Osteoblast (primary cell): Measurements from ENCODE around the gene HAGHL. TPM values are rescaled to one million over a fixed set of nuclear protein-coding genes. Genes with fewer than 3 reads are reported as not detected.

ENCODE experiments used
- DNase-seq: peaks from one replicate; pipeline ENCODE4 v3.0.0; 2011; ENCODE audit warnings: low spot score, mixed read lengths; ENCODE audit not compliant: insufficient read length; ENCODE audit errors: missing footprints
- H2AFZ ChIP-seq: 2 replicates; pipeline ENCODE4 v1.6.0; 2011; ENCODE audit warnings: mild to moderate bottlenecking, low read length
- H3K27ac ChIP-seq: 2 replicates; pipeline ENCODE4 v1.5.1; 2011; ENCODE audit warnings: mild to moderate bottlenecking, low read depth, low read length, moderate library complexity
- H3K27me3 ChIP-seq: 2 replicates; pipeline ENCODE4 v1.6.0; 2012; ENCODE audit warnings: mild to moderate bottlenecking, control low read depth, inconsistent platforms, low read length, moderate library complexity; ENCODE audit not compliant: insufficient read depth
- H3K36me3 ChIP-seq: 2 replicates; pipeline ENCODE4 v1.5.1; 2011; ENCODE audit warnings: mild to moderate bottlenecking, low read length, control low read depth, moderate library complexity; ENCODE audit not compliant: insufficient read depth
- H3K4me1 ChIP-seq: 2 replicates; pipeline ENCODE4 v1.5.1; 2011; ENCODE audit warnings: mild to moderate bottlenecking, low read length, control low read depth, moderate library complexity; ENCODE audit not compliant: insufficient read depth
- H3K4me2 ChIP-seq: 2 replicates; pipeline ENCODE4 v1.6.0; 2011; ENCODE audit warnings: mild to moderate bottlenecking, low read length; ENCODE audit not compliant: insufficient read depth
- H3K4me3 ChIP-seq: fragments of 200-600 bp; sonication (generic); 3 replicates; pipeline ENCODE4 v1.5.1; 2012; ENCODE audit warnings: mild to moderate bottlenecking, low read length, inconsistent platforms; ENCODE audit not compliant: insufficient read depth
- H3K79me2 ChIP-seq: 2 replicates; pipeline ENCODE4 v1.6.0; 2012; ENCODE audit warnings: mild to moderate bottlenecking, low read length, control low read depth, inconsistent platforms; ENCODE audit not compliant: insufficient read depth
- H3K9me3 ChIP-seq: 2 replicates; pipeline ENCODE4 v1.5.1; 2011; ENCODE audit warnings: low read depth, low read length, control low read depth
- H4K20me1 ChIP-seq: 2 replicates; pipeline ENCODE4 v1.6.0; 2012; ENCODE audit warnings: mild to moderate bottlenecking, low read length, control low read depth; ENCODE audit not compliant: insufficient read depth
- total RNA-seq: library from RNA; depleted of rRNA; stranded (reverse); fragments of >200 nt; gene quantifications from 2 replicates; pipeline ENCODE4 v1.2.3, GENCODE V29; 2012
- TF ChIP-seq, protein P1 (sequence below): IDR thresholded peaks from 2 replicates; pipeline ENCODE4 v1.5.1; 2011; ENCODE audit warnings: mild to moderate bottlenecking, low read depth, low read length, moderate library complexity; ENCODE audit errors: extremely low read depth

The HAGHL gene
- total RNA-seq, 1 donor, result 16.3 TPM

DNA sequence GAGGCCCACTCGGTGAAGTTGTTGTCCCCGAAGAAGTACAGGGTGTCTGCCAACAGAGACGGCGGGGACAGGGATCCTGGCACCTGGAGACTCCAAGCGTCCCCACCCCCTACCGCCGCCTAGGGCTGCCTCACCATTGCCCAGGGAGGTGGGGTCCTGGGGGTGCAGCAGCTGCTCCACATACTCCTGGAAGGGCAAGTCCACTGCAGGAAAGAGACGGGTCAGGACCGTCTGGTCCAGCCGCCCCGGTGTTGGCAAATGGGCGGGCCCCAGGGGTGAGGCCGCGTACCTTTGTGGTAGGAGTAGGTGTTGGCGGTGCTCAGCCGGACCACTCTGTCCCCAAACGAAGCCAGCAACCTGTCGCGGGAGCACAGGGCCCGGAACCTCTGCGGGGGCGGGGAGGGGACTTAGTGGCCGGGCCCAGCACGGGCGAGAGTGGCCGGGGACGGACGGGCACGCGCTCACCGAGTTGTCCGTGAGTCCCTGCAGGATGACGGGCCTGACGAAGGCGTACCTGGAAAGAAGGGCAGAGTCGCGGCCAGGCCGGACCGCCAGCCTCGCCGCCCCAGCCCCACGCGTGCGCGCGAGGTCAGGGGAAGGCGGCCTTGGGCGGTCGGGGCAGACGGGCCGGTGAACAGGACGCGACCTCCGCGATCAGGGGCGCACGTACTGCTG, 43.4 kb upstream of the HAGHL start:
- H3K4me3 ChIP-seq, result peak overlapping the region; percentile 76
- peak overlapping the region; percentile 86 for H3K4me2 ChIP-seq
- TF ChIP-seq, protein P1, sequence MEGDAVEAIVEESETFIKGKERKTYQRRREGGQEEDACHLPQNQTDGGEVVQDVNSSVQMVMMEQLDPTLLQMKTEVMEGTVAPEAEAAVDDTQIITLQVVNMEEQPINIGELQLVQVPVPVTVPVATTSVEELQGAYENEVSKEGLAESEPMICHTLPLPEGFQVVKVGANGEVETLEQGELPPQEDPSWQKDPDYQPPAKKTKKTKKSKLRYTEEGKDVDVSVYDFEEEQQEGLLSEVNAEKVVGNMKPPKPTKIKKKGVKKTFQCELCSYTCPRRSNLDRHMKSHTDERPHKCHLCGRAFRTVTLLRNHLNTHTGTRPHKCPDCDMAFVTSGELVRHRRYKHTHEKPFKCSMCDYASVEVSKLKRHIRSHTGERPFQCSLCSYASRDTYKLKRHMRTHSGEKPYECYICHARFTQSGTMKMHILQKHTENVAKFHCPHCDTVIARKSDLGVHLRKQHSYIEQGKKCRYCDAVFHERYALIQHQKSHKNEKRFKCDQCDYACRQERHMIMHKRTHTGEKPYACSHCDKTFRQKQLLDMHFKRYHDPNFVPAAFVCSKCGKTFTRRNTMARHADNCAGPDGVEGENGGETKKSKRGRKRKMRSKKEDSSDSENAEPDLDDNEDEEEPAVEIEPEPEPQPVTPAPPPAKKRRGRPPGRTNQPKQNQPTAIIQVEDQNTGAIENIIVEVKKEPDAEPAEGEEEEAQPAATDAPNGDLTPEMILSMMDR, result no peak
- H3K9me3 ChIP-seq, result no peaks in the 10 kb centered on the region
- H2AFZ ChIP-seq, result no peak overlapping the region
- H4K20me1 ChIP-seq, result peaks cover 34% of the 10 kb centered on the region
- H3K79me2 ChIP-seq, result peaks cover 40% of the 10 kb centered on the region
- peaks cover 23% of the 10 kb centered on the region for H3K36me3 ChIP-seq
- peaks cover 26% of the 10 kb centered on the region for H3K4me1 ChIP-seq
- DNase-seq, result no peak
- H3K27ac ChIP-seq, result no peak overlapping the region
- H3K27me3 ChIP-seq, result no peaks in the 10 kb centered on the region

DNA sequence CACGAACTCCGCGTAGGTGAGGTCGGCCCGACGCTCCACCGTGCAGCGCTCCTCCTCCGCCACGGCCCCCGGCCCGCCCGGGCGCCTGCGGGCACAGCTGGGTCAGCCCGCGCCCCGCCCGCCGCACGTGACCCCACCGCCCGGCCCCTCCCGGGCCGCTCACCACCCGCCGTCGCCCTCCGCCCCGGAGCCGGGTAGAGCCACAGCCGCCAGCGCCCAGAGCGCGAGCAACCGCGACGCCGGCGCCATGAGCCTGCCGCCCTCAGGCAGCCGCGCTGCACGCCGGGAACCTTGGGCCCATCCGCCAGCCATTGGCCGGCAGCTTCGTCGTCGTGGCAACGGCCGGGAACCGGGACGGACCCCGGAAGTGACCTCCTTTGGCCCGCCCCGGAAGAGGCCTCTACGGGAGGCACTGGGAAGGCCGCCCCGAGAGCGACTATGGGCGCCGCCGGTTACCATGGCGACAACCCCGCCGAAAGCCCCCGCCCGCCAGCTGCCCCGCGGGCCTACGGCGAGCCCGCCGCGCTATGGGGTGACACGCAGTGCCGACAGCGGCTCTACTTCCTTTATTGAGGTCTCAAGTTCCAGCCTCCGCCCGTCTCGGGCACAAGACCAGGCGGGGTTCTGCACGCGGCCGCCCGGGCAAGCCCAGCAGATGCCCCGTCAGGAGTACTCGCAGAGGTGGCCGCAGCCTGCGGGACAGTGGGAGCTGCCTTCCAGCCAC, 42.7 kb upstream of the HAGHL start, which contains the start of gene JMJD8:
TSS of gene JMJD8 (minus strand) at position 264 of the 724 bp plus-strand sequence. CDS start at position 249, 15 bp downstream.
- Histone ChIP-seq H3K9me3 (no peaks in the 10 kb centered on the region), H3K36me3 (peaks cover 23% of the 10 kb centered on the region), H3K79me2 (peaks cover 47% of the 10 kb centered on the region), H3K4me3 (peak within 1 kb of the TSS; percentile 76), H4K20me1 (peaks cover 29% of the 10 kb centered on the region), H3K27me3 (no peaks in the 10 kb centered on the region), H3K4me1 (peaks cover 26% of the 10 kb centered on the region), H3K4me2 (peak within 1 kb of the TSS; percentile 86), H3K27ac (peak within 1 kb of the TSS; percentile 65), H2AFZ (peak within 1 kb of the TSS; percentile 56)
- TF ChIP-seq, protein P1, result no peak
- DNase-seq, result peak; percentile 100

DNA sequence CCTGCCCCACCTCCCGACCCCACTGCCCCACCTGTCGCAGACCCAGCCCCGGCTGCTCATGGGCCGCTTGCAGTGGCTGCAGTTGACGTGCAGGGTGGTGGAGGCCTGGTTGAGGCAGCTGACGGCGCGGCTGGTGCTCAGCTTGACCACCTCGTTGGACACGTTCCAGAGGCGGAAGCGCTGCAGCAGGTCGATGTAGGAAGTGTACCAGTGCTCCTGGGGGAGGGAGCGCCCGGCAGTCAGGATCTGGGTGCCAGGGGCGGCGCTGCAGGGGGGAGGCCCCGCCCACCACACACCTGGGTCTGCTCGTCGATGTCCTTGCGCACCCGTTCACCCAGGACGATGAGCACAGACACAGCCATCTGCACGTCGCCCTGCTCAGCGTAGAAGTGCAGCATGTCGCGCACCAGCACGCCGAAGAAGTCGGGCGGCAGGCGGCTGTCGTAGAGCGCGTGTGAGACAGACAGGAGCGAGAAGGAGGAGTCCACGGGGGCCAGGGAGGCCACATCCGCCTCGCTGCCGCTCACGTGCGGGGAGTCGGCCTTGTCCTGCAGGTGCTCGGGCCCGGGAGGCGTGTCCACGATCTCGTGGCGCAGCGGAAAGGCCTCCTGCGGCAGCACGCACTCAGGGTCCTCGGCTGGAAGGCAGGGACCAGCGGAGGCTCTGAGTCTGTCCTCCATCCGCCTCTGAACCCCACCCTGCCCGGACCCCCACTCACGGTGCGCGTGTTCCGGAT, 41.8 kb upstream of the HAGHL start:
- H3K4me3 ChIP-seq, result no peak overlapping the region
- H3K9me3 ChIP-seq, result no peaks in the 10 kb centered on the region
- no peaks in the 10 kb centered on the region for H3K27me3 ChIP-seq
- peaks cover 30% of the 10 kb centered on the region for H3K4me1 ChIP-seq
- peaks cover 29% of the 10 kb centered on the region for H4K20me1 ChIP-seq
- H2AFZ ChIP-seq, result no peak overlapping the region
- peaks cover 55% of the 10 kb centered on the region for H3K79me2 ChIP-seq
- H3K27ac ChIP-seq, result no peak overlapping the region
- H3K4me2 ChIP-seq, result peak overlapping the region; percentile 86
- H3K36me3 ChIP-seq, result peaks cover 23% of the 10 kb centered on the region
- TF ChIP-seq, protein P1, result no peak
- DNase-seq, result no peak
